Measurements from ENCODE around the gene PCNA. TPM values are rescaled to one million over a fixed set of nuclear protein-coding genes. Genes with fewer than 3 reads are reported as not detected.

Gene PCNA
- polyA plus RNA-seq, 2 of the 4 experiments (the other 2 are of a cell fraction) = 445 to 450 TPM

GRCh38 chr20:5149892-5150225 is 30.1 kb upstream of the PCNA start (continued):
- TF ChIP-seq, protein P1, sequence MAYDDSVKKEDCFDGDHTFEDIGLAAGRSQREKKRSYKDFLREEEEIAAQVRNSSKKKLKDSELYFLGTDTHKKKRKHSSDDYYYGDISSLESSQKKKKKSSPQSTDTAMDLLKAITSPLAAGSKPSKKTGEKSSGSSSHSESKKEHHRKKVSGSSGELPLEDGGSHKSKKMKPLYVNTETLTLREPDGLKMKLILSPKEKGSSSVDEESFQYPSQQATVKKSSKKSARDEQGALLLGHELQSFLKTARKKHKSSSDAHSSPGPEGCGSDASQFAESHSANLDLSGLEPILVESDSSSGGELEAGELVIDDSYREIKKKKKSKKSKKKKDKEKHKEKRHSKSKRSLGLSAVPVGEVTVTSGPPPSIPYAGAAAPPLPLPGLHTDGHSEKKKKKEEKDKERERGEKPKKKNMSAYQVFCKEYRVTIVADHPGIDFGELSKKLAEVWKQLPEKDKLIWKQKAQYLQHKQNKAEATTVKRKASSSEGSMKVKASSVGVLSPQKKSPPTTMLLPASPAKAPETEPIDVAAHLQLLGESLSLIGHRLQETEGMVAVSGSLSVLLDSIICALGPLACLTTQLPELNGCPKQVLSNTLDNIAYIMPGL (CRISPR knock-in tag; IDR thresholded peaks at IDR 0.05; ENCODE audit: borderline replicate concordance) = no peak
- TF ChIP-seq POLR2AphosphoS2 (conservative IDR thresholded peaks at IDR 0.05; ENCODE audit: low read length) = no peak
- TF ChIP-seq ZC3H11A (IDR thresholded peaks at IDR 0.05) = no peak
- no peak for TF ChIP-seq NR3C1 (IDR thresholded peaks at IDR 0.05)

DNA sequence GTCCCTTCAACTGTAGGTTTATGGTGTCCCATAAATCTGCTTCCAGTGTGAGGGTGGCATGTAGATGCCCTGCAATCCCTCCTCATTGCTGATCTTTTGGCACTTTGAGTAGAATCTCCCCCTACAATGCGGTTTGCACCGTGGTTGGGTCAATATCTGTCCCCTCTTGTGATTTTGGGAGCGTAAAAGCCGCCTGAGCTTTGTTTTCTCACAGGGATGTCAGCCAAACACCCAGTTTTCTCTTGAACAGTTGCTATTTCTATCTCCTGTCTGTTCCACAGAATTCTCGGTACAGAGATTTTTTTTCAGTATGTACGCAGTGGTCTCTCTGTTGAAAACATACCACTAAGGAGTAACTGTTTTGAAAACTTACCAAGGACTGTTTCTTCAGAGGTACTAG is 28.8 kb upstream of the PCNA start:
- H3K4me2 ChIP-seq = no peak overlapping the region
- DNase-seq (ENCODE audit: low read depth in 1 of 2, low spot score in 1 of 2) (no peak), FAIRE-seq (no peak), ATAC-seq (no peak)
- 94% methylated on average over 6 of the region's 6 CpGs for WGBS (ENCODE audit: missing lambda C conversion rate)
- H3K4me1 ChIP-seq = peaks cover 24% of the 10 kb centered on the region
- no peaks in the 10 kb centered on the region for H3K9me3 ChIP-seq
- ChIA-PET POLR2A (no interaction called here), CTCF (interaction anchor here (1.3 to 2.3 kb wide), 4 partner anchors 13 to 58 kb away, joined by 3 to 14 read pairs (median 3); partner anchors contain the start of gene CDS2)
- TF ChIP-seq, protein P2, sequence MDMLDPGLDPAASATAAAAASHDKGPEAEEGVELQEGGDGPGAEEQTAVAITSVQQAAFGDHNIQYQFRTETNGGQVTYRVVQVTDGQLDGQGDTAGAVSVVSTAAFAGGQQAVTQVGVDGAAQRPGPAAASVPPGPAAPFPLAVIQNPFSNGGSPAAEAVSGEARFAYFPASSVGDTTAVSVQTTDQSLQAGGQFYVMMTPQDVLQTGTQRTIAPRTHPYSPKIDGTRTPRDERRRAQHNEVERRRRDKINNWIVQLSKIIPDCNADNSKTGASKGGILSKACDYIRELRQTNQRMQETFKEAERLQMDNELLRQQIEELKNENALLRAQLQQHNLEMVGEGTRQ (IDR thresholded peaks at IDR 0.05) = no peak
- TF ChIP-seq GATA3 (IDR thresholded peaks at IDR 0.05; ENCODE audit: borderline replicate concordance) = no peak
- TF ChIP-seq HOXB13 (CRISPR knock-in tag; IDR thresholded peaks at IDR 0.05; ENCODE audit: low read depth) = no peak
- TF ChIP-seq NPAS2 (CRISPR knock-in tag; IDR thresholded peaks at IDR 0.05; ENCODE audit: borderline replicate concordance) = no peak
- TF ChIP-seq CBX2 (IDR thresholded peaks at IDR 0.05; ENCODE audit: borderline replicate concordance, low read depth) = no peak
- no peak for TF ChIP-seq POLR2A (IDR thresholded peaks at IDR 0.05; ENCODE audit: low read length)
- no peak for TF ChIP-seq EHF (CRISPR knock-in tag; IDR thresholded peaks at IDR 0.05)
- no peak for TF ChIP-seq RARB (CRISPR knock-in tag; IDR thresholded peaks at IDR 0.05)
- TF ChIP-seq HOXA7 (CRISPR knock-in tag; IDR thresholded peaks at IDR 0.05) = no peak
- no peak for TF ChIP-seq CHD4 (IDR thresholded peaks at IDR 0.05; ENCODE audit: borderline replicate concordance)
- no peak for TF ChIP-seq ATOH8 (CRISPR knock-in tag; IDR thresholded peaks at IDR 0.05; ENCODE audit: low read depth)
- no peak for TF ChIP-seq EP300 (IDR thresholded peaks at IDR 0.05)
- no peak for TF ChIP-seq RFX5 (IDR thresholded peaks at IDR 0.05)
- TF ChIP-seq, protein P3, sequence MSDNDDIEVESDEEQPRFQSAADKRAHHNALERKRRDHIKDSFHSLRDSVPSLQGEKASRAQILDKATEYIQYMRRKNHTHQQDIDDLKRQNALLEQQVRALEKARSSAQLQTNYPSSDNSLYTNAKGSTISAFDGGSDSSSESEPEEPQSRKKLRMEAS (IDR thresholded peaks at IDR 0.05) = no peak
- TF ChIP-seq, protein P4, sequence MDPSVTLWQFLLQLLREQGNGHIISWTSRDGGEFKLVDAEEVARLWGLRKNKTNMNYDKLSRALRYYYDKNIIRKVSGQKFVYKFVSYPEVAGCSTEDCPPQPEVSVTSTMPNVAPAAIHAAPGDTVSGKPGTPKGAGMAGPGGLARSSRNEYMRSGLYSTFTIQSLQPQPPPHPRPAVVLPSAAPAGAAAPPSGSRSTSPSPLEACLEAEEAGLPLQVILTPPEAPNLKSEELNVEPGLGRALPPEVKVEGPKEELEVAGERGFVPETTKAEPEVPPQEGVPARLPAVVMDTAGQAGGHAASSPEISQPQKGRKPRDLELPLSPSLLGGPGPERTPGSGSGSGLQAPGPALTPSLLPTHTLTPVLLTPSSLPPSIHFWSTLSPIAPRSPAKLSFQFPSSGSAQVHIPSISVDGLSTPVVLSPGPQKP (IDR thresholded peaks at IDR 0.05; ENCODE audit: low read depth, low read length) = no peak
- TF ChIP-seq NFE2L2 (conservative IDR thresholded peaks at IDR 0.05; ENCODE audit: low read length) = no peak
- TF ChIP-seq HOXB5 (CRISPR knock-in tag; IDR thresholded peaks at IDR 0.05) = no peak
- no peak overlapping the region for H3K4me3 ChIP-seq
- no peak overlapping the region for H3K27ac ChIP-seq

Data from A549 (cell line).